Epithelial cell of esophagus (primary cell): ENCODE results near the gene PICALM.

Experiments used
- DNase-seq: peaks from one replicate; pipeline ENCODE4 v3.0.0; 2010; ENCODE audit warnings: low read depth
- H3K4me3 ChIP-seq: 2 replicates; pipeline ENCODE4 v1.5.1; 2011; ENCODE audit warnings: mild to moderate bottlenecking, low read length, control low read depth
- TF ChIP-seq, protein P1 (sequence below): IDR thresholded peaks from 2 replicates; pipeline ENCODE4 v1.5.1; 2011; ENCODE audit warnings: low read depth, mild to moderate bottlenecking, low read length, control low read depth, inconsistent platforms; ENCODE audit not compliant: insufficient read depth; ENCODE audit errors: missing control alignments

Gene PICALM

DNA sequence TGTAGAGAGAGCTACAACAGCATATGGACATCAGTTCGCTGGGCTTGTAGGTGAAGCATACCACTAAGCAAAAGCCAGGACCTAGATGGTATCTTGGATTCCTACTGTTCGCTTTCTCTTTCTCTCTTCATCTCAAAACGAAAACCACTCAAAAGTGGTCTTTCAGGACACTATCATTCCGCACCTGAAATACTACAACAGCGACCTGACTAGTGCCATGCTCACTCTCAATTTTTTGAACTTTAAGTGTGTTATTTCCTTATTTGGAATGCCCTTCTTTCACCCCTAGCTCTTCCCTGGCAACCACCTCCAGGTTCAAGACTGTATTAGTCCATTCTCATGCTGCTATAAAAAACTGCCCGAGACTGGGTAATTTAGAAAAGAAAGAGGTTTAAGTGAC lies 154.5 kb downstream of the PICALM start:
- no peak overlapping the region for H3K4me3 ChIP-seq
- DNase-seq, result no peak
- TF ChIP-seq, protein P1, sequence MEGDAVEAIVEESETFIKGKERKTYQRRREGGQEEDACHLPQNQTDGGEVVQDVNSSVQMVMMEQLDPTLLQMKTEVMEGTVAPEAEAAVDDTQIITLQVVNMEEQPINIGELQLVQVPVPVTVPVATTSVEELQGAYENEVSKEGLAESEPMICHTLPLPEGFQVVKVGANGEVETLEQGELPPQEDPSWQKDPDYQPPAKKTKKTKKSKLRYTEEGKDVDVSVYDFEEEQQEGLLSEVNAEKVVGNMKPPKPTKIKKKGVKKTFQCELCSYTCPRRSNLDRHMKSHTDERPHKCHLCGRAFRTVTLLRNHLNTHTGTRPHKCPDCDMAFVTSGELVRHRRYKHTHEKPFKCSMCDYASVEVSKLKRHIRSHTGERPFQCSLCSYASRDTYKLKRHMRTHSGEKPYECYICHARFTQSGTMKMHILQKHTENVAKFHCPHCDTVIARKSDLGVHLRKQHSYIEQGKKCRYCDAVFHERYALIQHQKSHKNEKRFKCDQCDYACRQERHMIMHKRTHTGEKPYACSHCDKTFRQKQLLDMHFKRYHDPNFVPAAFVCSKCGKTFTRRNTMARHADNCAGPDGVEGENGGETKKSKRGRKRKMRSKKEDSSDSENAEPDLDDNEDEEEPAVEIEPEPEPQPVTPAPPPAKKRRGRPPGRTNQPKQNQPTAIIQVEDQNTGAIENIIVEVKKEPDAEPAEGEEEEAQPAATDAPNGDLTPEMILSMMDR, result no peak

GRCh38 chr11:85913513-85913912 lies 155.4 kb downstream of the PICALM start:
- H3K4me3 ChIP-seq, result no peak overlapping the region
- DNase-seq, result no peak
- TF ChIP-seq, protein P1, result no peak

DNA sequence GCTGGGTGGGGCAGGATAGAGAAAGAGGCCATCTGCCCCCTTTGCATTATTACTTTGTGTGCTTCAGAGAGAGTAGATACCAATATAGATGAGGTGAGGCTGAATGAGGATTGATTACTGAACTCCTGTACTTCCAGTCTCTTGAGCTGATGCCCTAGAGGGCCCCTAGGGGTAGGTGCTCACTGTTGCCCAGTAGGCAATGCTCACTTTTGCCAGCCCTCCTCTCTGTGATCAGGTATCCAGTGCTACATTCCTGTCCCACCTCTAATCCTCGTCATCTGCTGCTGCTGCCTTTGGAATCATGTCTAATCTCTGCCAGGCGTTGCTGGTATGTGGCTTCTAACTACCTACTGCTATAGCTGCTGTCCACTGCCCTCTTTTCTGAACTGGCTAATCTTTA lies 156.5 kb downstream of the PICALM start:
- TF ChIP-seq, protein P1, result no peak
- DNase-seq, result no peak
- H3K4me3 ChIP-seq, result no peak overlapping the region
